22Rv1 (cell line): ENCODE results near the gene CROT.

Source experiments
- H3K27ac ChIP-seq: fragments of 450-650 bp; 2 replicates; pipeline ENCODE4 v1.5.1; 2017
- ZFX ChIP-seq: fragments of 450-650 bp; IDR thresholded peaks from 2 replicates; pipeline ENCODE4 v1.6.1; 2017; ENCODE audit warnings: antibody characterized with exemption, borderline replicate concordance
- TF ChIP-seq, protein P1 (sequence below): fragments of 450-650 bp; IDR thresholded peaks from 2 replicates; pipeline ENCODE4 v1.5.1; 2017; ENCODE audit warnings: mild to moderate bottlenecking

CROT gene

DNA sequence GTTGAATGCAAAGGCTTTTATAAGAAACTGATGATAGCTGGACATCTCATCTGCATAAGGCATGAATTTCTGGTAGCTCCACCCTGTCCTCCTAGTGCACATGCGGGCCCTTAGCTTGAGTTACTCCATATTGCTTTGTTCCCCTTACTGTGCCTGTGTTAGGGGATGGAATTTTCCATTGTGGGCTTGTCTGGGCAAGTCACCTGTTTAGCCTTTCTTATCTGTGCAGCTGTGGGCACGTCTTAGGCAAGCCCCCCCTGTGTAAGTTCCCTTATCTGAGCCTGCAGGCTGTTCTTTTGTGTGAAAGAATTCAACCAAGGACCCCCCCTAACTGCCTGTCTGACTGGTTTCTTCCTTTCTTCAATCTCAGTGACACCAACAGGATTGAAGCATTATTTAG is 14.5 kb upstream of the CROT start:
- no peak overlapping the region for H3K27ac ChIP-seq
- TF ChIP-seq ZFX, result no peak
- TF ChIP-seq, protein P1, sequence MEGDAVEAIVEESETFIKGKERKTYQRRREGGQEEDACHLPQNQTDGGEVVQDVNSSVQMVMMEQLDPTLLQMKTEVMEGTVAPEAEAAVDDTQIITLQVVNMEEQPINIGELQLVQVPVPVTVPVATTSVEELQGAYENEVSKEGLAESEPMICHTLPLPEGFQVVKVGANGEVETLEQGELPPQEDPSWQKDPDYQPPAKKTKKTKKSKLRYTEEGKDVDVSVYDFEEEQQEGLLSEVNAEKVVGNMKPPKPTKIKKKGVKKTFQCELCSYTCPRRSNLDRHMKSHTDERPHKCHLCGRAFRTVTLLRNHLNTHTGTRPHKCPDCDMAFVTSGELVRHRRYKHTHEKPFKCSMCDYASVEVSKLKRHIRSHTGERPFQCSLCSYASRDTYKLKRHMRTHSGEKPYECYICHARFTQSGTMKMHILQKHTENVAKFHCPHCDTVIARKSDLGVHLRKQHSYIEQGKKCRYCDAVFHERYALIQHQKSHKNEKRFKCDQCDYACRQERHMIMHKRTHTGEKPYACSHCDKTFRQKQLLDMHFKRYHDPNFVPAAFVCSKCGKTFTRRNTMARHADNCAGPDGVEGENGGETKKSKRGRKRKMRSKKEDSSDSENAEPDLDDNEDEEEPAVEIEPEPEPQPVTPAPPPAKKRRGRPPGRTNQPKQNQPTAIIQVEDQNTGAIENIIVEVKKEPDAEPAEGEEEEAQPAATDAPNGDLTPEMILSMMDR, result no peak

DNA sequence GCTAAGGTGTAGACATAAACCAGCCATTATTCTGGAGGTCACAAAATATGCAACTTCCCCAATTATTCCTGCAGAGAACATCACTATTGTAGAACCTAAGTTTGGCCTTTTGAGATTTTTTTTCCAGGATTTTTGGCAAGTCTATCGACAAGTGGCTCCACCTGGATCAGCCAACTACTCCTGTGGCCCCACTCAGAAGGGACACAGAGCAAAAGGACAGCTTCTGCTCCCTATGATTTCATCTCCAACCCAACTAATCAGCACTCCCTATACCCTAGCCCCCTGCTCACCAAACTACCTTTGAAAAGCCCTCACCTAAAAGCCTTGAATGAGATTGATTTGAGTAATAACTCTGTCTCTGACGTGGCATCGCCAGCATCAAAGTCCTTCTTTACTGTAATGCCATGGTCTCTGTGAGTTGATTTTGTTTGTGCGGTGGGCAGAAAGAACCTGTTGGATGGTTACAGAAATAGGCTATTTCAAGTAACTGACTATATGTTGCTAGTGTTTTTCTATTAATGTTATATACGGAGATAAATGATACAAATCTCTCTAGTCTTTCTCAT is 13.7 kb upstream of the CROT start:
- peak overlapping the region; percentile 0; the same call in 1 of the 2 replicates for H3K27ac ChIP-seq
- no peak for TF ChIP-seq ZFX
- TF ChIP-seq, protein P1, result no peak

DNA sequence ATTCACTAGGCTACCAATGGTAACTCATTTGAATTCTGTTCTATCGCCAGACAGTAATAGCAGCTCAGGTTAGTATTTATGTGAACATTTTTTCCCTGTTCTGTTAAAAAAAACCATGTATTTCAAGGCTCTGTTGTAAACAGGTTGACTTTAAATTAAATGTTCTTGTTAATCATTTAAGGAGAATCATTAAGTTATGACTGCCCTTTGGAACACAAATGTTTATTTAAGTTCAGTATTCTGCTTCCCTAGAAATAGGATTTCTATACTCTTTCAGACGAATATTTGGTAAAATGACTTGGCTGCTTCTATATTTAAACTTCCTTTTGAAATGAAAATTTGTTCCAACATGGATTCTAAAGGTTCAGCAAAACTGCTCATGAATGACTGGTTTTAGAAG is 13.1 kb upstream of the CROT start:
- TF ChIP-seq ZFX, result no peak
- TF ChIP-seq, protein P1, result no peak
- H3K27ac ChIP-seq, result peak overlapping the region; percentile 0; the same call in 1 of the 2 replicates

DNA sequence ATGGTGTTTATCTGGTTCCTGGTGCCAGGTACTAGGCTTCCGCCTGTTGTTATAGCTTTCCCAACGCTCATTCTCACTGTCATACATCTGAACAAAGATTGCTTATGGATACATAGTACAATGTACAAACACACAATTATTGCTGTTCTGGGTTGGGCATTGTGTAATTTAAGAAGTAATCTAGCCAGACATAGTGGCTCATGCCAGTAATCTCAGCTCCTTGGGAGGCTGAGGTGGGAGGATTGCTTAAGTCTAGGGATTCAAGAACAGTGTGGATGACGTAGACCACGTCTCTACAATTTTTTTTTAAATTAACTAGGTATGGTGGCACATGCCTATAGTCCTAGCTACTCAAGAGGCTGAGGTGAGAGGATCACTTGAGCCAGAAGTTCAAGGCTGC is 9.3 kb upstream of the CROT start:
- TF ChIP-seq ZFX, result no peak
- TF ChIP-seq, protein P1, result no peak
- H3K27ac ChIP-seq, result no peak overlapping the region

DNA sequence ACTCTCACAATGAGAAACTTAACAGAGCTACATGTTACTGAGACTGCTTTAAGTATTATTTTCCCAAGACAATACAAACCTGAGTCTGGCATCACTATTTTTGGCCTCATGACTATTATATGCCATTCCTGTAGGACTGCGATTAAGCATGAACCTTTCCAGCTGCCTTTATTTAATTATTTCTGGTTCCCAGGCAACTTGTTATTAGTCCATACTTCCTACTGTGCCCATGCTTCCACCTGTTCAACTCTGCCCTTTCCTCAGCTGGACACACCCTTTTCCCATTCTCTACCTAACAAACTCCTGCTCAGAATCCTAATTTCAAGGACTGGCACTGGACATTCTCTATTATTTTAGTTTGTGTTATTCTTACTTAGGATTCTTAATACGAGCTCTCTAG is 8.1 kb upstream of the CROT start:
- TF ChIP-seq ZFX, result no peak
- TF ChIP-seq, protein P1, result no peak
- no peak overlapping the region for H3K27ac ChIP-seq

DNA sequence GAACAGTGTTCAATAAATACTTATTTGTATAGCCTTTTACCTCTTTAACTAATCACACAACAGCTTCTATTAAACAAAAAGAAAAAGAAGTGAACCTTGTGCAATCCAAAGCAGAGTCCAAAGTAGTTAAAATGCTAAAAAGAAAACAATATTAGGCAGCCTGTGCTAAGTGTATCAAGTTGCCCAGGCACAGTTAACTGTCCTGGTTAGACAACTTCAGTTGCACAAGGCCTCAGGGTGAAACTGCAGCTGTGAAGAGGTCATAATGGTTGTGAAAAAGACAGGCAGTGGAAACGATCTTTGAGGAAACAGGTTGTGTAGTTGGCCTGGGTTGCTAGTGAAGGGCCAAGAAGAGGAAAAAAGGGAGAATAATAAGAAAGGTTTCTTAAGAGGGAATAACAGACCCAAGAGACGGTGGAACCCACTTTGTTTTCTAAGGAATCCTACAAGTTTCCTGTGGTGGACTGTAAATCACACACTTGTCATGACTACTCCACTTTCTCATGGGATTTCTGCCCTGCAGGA is 6.0 kb upstream of the CROT start:
- TF ChIP-seq, protein P1, result no peak
- no peak for TF ChIP-seq ZFX

DNA sequence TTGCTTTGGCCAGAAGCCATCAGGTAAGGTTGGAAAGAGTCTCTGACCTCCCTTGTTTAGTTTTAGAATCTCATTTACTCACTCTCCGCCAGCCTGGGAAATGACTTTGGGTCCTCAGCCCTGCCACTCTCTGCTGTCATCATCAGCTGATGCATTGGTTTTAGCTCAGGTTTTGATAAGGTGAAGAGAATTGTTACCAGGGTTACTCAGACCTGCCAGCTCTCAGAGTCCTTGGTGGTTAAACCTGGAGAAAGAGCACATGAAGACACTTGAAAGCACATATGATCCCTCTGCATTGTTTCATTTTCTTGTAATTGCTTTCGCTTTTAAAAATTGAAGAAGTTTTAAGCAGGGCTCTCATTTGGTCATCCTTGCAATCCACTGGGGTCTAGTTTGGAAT is 4.0 kb upstream of the CROT start:
- TF ChIP-seq, protein P1, result no peak
- no peak for TF ChIP-seq ZFX
- H3K27ac ChIP-seq, result no peak overlapping the region

More for the DNA sequence above, 6.0 kb upstream of the CROT start:
- H3K27ac ChIP-seq, result no peak overlapping the region
